GM04503 (cell line): Measurements from ENCODE around the gene WDR5.
A peak's percentile ranks its signal among the peaks of the same experiment; 100 is the strongest.

Experiments used
- DNase-seq: peaks from one replicate; pipeline ENCODE4 v3.0.0-alpha.2; 2012; ENCODE audit warnings: low read depth

Gene WDR5

DNA sequence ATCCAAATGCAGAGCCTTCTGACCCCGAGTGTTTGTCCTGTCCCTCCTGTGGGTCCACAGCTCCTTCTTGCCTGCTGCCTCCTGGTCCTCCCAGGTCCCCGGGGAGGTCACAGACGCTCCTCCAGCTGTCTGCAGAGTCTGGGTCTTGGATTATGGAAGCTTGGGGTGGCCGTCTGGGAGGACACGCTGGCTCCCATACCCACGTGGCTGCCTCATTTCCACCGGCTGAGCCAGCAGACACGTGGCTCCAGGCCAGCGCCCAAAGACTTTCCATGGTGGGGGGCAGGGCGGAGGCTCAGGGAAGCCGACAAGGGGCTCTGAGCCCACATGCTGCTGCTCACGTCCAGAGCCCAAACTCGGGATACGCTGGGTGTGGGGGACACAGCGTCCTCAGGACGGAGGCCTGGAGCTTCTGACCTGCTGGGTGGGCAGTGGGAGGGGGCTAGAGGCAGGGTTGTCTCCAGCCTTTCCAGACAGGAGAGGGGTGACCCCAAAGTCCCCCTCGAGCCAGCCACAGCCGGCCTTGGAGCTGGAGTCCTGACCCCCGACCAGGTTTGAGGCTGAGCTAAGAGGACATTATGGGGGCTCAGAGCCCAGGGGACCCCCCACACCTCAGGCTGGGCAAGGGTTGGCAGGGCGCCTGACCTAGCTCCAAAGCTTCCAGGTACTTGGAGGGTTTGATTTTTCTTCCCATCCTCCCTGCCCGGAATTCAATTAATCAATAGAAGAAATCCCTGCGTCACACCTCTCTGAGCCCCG is 52.7 kb downstream of the WDR5 start:
- DNase-seq = no peak

DNA sequence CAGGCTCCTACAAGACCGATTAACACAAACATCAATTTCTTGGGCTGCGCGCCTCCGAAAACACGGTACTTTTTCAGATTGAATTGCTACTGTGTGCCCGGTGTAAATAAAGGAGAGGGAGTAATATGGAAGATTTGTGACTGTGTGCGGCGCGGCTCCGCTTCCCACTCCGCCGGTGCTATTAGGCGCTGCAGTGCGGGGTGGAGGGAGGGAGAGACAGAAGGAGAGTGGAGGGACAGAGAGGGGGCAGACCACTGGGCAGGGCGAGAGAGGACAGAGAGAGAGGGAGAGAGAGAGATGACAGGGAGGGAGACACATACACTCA is 53.2 kb downstream of the WDR5 start:
- DNase-seq = no peak

DNA sequence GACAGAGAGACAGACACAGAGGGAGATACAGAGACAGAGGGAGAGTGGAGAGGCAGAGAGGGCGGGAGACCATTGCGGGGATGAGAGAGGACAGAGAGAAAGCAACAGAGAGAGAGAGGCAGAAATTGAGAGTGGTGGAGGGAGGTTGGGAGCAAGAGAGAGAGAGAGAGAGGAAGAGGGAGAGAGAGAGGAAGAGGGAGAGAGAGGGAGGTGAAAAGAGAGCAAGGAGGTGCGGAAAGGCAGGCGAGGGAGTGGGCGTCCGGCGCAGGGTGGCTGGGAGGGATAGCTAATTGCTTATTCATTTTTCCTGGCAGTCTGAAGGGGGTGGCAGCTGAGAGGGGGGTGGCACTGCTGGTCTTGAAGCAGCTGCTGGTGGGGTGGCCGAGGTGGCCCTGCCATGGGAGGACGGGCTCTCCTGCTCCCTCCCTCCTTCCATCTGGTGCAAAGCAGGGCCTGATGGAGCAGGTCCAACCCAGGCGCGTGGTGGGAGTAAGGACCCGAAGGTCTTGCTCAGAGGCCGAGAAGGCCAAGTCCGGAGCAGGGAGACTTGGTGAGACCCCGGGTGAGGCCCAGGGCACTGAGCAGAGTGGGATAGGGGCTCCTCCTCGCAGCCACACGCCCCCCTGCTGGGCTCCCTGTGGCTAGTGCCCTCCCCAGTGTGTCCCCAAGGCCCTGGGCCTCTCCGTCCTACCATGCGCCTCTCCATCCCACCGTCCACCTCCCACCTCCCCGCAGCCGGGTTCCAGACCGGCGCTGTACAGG is 53.8 kb downstream of the WDR5 start:
- no peak for DNase-seq

DNA sequence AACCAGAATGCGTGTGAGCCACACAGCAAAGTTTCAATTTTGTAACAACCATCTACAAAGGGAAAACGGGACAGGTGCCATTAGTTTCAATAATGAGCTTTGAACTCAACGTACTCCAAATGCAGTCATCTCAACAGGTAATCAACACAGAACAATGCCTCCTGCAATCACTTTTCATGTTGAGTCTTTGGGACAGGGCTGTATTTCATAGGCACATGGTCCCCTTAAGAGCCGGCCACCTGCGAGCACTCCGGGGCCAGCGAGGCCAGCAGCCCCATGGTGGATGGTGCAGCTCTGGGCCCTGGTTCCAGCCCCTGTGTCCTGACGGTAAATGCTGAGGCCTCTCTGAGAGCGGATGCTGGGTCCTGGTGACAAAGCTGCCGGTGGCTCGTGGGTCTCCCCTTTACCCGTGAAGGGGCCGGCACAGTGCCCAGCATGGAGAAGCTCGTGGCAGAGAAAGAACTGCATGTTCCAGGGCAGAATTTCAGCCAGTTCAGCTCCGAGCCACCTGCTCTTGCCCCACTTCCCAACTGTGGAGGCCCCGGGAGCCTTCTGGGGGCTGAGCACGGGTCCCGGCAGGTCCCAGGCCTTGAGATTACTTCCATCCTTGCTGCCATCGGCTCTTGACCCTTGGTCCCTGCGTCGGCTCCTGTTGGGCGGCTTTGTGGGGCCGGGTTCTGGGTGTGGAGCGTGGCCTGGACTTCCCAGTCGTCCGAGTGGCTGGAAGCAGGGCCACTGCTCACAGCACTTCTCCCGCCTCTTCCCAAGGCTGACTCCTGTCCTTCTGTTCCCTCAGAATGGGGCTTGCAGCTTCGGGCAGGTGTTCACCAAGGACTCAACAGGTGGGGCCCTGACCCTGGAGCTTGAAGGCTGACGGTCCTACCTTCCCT is 54.6 kb downstream of the WDR5 start:
- no peak for DNase-seq

DNA sequence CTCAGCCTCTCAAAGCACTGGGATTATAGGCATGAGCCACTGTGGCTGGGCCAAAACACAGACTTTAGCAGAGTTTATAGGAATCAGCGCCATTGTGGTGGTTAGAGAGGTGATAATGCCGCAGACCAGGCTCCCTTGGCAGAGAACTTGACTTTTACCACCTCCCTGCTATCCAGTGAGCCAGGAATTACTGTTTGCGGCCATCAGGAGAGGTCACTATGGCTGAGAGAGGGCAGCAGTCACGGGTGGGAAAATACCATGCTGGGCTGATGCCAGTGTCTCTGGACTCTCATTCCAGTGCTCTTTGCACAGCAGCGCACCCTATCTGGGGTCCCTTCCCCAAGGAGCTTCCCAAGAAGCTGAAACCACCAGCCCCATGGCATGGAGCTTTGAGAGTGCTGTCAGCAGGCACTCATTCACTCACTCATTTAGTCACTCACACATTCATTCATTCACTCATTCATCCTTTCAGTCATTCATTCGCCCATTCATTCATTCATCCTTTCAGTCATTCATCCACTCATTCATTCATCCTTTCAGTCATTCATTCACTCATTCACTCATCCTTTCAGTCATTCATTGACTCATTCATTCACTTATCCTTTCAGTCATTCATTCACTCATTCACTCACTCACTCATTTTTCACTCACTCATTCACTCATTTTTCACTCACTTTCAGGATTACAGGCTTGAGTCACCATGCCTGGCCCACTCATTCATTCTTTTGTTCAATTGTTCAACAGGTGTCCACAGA is 55.8 kb downstream of the WDR5 start:
- DNase-seq = no peak

DNA sequence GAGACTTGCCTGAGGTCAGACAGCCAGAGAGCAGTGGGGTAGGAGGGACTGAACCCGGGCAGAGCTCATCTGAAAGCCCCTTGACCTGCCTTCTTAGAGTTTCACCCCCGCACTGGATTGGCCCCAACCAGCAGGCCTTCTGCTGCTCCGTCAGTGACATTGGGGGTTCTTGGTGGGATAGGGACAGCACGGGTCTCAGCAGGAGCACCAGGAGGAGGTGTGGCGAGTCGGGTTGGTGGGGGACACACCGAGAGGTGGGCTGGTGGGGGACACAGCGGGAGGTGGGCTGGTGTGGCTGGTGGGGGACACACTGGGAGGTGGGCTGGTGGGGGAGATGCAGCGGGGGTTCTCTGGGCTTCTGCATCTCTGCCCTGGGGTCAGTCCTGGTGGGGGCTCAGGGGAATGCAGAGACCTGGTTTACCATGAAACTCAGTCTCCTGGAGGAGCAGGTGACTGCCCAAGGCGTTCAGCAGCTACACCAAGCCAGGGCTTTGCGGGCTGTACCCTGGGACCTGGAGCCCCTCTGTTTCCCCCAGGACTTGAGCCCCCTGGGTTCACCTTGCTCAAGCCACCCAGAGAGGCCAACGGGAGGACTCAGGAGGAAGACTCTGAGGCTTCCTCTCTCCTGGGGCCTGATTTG is 56.5 kb downstream of the WDR5 start:
- no peak for DNase-seq

DNA sequence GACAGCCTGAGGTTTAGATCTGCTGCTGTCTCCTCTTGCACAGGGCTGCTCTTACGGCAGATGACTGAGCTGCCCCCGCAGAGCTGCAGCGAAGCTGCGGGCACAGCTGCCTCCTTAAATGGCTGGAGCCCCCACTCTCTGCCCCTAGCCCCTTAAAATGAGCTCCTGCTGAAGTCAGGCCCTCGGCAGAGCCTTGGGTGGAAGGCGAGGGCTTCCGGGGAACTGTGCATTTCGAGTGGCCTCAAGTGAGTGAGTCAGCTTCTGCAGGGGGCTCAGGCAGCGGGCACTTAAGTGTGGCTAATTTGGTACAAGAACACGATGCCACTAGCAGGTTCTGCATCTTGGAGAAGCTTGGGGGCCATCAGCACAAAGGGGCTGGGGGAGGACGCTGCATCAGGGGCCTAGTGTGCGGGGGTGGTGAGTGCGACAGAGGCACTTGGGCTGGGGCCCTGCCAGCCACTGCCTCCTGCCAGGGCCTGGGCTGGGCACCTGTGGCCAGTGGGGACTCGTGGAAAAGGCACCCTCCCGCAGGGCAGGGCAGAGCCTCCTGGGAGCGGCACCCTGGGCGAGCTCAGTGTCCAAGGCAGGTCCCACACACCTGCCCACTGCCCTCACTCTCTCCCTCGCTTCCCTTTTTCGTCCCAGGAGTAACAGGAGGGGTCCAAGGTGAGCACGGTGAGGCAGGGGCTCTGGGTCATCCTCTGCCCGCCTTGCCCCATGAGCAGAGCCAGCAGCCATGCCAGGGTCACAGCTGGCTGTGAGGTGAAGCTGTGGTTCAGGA is 57.3 kb downstream of the WDR5 start:
- DNase-seq = no peak

DNA sequence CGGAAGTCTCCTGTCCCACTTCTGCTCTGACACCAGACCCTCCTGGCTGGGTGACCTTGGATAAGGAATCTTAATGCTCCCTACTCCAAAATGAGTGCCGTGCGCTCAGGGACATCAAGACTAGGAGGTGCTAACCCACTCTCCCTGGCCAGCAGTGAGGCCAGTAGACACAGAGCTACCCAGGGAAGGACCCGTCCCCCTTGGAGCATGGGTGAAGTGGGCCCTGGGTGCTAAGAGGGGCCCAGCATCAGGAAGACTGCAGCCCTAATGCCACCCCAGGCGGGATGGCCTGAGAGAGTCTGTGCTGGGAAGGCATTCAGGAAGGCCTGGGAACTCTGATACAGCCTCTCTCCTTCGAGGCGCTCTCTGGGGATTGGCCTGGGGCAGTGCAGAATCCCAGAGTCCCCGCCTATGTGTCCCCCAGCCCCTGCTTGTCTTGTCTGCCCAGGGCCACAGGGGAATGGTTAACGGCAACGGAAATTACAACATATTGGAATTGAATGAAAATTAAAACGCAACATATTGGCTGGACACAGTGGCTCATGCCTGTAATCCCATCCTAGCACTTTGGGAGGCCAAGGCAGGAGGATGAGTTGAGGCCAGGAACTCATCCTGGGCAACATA is 58.1 kb downstream of the WDR5 start:
- DNase-seq = no peak

DNA sequence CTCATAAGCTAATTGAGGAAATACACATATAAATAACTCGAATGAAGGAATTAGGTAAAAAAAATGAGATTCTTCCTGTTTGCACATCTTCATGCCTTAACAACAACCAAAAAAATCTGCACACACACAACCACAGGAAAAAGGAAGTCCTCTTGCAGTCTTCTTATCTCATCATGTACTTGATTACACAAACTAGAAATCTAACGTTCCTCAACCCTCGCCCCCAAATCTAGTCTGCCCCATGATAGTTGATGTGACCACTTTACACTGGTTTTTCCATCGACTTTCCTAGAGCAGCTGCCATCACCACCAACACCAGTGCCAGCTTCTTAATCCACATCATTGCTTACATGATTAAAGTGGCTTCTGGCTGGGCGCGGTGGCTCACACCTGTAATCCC is 59.7 kb downstream of the WDR5 start:
- no peak for DNase-seq

DNA sequence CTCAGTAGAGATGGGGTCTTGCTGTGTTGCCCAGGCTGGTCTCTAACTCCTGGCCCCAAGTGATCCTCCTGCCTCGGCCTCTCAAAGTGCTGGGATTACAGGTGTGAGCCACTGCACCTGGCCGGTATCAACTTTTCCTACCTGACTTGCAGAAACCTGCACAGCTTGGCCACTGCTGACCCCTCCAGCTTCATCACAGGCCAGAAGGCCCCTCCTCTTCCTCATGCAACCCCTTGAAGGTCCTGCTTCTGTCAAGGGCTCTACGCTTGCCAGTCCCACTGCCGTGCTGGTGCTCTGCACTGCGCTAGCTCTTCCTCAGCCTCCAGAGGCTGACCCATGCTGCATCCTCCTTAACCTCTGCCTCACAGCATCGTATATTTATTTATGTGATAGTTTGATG is 61.0 kb downstream of the WDR5 start:
- no peak for DNase-seq

DNA sequence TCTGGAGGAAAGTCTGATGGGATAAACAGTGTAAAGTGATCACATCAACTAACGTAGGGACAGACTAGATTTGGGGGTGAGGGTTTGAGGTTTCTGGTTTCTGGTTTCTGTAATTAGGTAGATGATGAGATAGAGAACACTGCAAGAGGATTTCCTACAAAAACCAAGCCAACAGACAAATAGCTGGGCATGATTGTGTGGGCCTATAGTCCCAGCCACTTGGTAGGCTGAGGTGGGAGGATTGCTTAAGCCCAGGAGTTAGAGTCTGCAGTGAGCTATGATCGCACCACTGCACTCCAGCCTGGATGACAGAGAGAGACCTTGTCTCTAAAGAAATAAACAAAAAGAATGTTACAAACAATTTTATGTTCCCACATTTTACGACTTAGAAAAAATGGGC is 62.9 kb downstream of the WDR5 start:
- DNase-seq = no peak

DNA sequence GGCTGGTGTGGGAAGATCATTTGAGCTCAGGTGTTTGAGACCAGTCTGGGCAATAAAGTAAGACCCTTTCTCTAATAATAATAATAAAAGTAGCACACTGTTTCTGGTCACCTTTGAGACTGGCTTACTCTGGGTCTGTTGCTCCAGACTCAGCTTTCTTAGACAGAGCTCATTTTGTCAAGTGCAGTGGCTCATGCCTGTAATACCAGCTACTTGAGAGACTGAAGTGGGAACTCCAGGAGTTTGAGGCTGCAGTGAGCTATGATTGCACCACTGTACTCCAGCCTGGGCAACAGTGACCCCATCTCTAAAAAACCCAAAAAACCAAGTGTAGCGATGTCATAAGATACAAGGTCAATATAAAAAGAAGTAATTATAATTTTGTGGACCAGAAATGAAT is 64.8 kb downstream of the WDR5 start:
- DNase-seq = no peak

DNA sequence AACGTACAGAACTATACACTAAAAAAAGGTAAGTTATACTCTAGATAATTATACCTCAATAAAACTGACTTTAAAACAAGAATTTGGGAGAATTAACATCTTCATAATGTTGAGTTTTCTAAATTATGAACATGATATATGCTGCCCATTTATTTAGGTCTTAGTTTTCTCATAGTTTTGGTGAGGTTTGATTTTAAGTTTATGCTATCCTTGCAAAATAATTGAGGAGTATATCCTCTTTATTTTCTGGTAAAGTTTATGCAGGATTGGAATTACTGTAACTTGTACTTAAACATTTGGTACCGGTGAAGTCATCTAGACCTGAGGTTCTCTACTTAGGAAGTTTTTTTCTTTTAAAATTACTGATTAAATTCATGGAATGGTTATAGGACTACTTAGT is 67.3 kb downstream of the WDR5 start:
- DNase-seq = no peak

DNA sequence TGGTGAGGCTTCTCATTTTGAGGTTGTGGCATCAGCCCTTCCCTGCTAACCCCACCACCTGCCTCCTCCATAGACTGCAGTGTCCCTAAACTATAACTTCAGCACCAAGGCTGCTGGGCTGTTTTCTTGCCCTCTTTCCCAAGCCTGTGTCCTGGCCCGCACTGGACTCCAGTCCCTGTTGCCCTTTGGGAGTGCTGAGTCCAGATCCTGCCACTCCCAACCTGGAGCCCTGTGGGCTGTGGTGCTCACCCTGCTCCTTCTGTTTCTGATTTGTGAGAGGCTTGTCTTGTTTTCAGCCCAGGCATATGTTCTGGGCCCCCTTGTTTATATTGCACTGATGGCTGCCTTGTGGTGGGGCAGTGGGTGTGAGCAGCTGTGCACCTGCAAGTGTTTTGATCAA is 68.2 kb downstream of the WDR5 start:
- DNase-seq = no peak

DNA sequence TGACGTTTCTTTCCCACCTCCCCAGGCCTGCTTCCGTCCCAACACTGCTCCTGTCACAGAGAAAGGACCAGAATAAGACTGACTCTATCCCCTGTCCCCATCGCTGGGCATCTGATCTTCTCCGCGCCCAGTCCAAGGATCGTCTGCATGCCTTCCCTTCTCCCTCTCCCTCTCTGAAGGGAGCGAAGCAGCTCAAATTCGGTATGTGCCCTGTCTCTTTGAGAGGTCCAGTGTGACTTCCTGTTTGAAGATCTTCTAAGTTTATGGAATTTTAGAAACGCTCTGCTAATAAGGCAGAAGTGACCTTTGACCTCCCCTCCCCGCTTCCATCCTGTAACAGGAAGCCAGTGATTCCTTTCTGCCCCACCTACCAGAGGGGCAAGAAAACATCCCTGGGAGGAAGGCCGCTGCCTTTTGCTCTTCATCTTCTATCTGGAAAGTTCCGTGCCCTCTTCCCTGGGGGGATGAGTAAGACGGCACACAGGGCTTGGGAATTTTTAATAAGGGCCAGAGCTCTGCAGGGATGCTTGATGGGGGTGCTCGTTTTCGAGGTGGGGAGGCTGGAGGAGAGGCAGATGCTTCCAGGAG is 69.2 kb downstream of the WDR5 start:
- no peak for DNase-seq

DNA sequence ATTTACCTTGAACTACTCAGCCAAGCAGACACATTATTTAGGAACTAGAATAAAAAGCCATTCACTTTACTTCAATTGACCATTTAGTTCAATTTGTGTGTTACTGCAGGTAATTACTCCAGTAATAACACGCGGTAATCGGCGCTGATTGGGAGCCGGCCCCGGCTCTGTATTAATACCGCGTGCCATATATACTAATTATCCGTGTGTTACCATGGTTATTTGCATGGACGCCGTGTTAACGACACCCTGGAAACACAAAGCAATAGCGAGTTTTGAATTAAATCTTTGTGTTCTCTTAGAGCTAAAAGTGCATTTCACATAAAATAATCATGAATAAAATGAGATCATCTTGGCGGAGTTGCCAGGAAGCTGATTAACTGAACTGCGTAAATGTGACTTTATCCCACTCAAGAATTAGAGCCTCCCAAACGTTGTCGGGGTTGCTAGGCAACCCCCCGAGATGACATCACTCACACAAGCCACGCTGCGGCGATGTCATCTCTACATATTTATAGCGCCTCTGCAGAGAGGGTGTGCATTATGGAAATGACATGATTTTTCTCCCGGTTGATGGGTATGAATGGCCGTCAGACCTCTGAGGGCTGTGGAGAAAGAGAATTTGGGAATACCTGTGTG is 69.9 kb downstream of the WDR5 start:
- peak; percentile 14 for DNase-seq

DNA sequence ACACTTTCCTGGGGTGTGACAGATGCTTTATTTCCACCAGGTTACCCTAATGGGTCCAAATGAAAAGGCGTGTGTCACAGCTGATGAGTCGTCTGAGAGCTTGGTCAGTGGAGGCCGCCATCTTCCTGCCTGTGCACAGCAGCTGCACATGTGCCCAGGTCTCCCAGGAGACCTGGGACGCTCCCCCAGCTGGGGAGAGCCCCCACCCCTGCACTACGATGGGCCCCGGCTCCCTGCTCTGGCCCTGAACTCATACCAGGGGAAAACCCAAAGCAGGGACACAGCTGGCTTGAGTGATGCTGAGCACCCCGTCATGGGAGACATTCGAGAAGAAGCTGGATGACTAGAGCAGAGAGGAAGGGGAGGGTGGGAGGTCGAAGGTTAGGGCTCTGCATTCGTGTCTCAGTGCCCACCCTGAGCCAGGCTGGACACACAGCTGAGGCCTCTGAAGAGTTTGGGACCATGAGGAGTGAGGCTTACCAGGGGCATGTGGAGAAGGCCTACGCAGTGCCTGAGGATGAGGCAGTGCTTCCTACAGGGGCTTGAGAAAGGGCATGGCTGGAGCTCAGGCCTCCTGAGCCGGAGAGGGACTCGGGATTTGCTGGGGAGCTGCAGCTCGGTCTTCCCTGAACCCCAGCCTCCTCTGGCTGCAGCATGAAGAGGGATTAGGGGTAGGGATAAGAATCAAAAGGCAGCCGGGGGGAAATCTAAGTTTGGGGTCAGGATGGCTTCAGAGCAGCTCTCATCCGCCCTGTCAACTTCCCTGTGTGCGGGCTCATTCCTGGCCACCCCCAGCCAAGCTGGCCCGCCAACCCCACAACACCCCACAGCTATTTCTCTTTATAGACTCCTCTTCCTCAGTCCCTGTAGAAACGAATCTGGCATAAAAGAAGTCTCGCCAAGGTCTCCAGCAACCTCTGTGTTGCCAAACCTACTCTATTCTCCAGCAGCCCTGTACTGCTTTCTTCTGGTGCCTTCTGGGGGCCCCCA is 70.7 kb downstream of the WDR5 start:
- DNase-seq = no peak

DNA sequence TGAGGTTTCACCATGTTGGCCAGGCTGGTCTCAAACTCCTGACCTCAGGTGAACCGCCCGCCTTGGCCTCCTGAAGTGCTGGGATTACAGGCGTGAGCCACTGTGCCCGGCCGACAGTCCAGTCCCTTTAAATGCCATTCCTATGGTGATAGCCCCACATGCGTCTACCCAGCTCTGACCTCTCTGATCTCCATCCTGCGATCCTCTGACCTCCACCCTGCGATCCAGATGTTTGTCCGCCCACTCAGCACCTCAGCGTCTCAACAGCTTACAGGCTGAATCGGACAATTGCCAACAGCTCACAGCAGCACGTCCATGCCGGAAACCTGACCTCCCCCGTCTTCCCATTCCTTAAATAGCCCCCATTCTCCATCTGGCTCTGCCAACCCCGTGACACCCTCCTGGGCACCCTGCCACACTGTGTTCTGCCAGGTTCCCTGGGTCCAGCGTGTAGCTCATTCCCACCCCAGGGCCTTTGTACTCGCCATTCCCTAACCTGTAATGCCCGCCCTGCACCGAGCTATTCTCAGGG is 72.5 kb downstream of the WDR5 start:
- DNase-seq = no peak
